ENCODE results near the gene MTA1.

GRCh38 chr14:105480807-105481801, 61.5 kb downstream of the MTA1 start:
- no peak for TF ChIP-seq EZH2 (IDR thresholded peaks at IDR 0.05; ENCODE audit: insufficient read depth, poor library complexity, severe bottlenecking)
- TF ChIP-seq EZH2phosphoT487 (IDR thresholded peaks at IDR 0.05; ENCODE audit: insufficient read depth, low read depth): no peak
